OCI-M1 (cell line): ENCODE measurements around the gene RDX.

Experiments used
- DNase-seq: peaks from one replicate; lab custom pipeline; 2025; lab: John Stamatoyannopoulos, UW

Gene RDX

DNA sequence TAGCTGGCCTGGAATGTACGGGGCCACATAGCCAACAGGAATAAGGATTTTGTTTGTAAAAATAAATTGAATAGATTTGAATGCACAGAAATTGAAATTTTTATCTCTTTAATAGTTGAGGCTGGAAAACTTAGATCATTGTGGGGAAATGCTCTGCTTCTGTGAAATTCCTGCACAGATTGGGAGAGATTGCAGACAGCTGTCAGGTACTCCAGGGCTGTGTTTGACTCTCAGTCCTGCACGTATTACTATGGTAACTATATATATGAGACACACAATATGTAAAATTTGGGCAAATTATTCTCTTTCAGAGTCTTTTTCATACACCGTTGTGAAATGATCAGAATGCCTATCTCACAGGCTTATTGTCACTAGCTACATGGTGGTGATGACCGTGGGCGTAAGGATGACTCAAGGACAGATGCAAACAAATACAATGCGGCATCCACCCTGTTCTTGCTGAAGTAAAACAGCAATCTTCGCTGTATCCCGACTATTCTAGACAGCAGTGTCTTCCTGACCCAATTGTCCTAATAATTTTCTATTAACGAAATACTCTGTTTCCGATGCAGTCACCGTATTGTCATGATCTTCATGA lies 123.8 kb downstream of the RDX start:
- no peak for DNase-seq

DNA sequence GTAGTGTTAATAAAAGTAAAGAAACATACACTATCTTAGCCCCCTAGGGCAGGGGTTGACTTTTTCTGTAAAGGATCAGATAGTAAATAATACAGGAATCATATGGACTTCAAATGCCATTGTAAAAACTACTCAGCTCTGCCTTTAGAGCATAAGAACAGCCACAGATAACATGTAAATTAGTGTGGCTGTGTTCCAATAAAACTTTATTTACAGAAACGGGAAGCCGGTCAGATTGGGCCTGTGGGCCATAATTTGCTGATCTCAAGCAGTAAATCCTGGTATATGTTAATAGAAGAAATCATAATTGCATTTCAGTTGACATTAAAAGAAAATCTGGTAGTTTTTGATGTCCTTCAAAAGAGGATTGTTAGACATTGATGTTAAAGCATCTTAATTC lies 126.7 kb downstream of the RDX start:
- DNase-seq, result peak; percentile 49

DNA sequence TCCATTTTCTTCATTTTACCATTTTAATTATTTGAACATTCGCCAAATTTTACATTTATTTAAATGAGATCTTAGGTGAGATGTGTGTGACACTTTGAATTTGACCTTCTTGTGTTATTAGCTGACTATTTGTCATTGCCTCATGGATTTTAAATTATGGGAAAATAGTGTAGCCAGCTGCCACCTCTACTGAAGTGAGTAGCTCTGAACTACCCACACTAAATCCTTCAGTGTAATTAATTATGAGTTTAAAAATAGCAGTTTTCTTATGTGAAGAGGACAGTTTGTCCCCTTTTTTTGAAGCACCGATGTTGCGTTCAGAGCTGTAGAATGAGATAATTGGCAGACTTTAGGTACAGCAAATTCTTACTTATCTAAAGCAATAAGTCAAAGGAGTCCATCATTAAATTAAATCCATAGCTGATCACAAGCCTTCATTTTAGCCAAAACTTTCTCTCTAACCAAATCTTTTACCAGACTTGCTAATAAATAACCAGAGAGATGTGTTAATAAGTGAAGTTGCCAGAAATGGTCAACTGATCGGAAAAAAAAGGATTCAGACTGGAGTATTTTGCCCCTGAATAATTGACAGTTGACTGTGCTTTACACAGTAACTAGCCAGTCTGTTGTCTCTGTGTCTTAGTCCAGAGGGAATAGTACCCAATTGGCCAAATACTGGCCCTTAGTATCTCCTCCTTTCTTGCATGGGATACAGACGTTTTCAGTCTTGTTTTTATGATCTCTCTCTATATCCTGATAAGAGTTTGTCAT lies 128.2 kb downstream of the RDX start:
- no peak for DNase-seq

DNA sequence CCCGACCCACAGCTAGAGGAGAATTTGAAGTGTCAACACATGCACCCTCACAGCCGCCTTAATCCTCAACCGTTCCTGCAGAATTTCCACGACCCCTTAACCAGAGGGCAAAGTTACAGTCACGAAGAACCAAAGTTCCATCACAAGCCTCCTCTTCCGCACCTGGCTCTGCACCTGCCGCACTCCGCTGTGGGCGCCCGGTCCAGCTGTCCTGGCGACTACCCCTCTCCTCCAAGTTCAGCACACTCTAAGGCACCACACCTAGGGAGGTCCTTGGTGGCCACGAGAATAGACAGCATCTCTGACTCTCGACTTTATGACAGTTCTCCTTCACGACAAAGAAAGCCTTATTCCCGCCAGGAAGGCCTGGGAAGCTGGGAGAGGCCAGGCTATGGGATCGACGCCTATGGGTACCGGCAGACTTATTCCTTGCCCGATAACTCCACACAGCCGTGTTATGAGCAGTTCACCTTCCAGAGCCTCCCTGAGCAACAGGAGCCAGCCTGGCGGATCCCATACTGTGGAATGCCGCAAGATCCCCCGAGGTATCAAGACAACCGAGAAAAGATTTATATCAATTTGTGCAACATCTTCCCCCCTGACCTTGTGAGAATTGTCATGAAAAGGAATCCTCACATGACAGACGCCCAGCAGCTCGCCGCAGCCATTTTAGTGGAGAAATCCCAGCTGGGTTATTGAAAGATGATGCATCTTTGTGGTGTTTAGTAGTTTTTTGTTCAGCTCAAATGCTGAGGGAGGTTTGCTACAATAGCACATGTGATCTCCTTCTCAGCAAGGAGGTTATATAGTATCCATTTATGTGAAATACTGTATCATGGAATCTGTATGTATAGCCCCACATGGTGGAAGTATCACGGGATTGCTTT lies 131.1 kb downstream of the RDX start:
- DNase-seq, result no peak

DNA sequence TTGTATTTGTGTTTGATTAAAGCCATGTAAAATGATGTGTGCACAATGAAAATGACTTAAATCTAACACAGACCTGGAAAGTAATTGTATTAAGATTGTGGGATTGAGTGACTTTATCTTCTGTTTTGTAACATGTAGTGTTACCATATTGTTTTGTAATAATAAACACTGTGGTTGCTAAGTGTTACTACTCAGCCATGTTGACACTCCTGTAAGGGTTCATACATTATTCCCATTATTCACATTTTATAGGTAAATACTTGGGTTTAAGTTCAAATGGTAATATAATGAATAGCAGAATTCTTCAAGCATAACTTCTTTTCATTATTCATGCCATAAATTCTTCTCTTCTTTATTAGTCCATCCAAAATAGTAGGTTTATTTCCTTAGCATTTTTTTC lies 134.2 kb downstream of the RDX start:
- DNase-seq, result no peak

DNA sequence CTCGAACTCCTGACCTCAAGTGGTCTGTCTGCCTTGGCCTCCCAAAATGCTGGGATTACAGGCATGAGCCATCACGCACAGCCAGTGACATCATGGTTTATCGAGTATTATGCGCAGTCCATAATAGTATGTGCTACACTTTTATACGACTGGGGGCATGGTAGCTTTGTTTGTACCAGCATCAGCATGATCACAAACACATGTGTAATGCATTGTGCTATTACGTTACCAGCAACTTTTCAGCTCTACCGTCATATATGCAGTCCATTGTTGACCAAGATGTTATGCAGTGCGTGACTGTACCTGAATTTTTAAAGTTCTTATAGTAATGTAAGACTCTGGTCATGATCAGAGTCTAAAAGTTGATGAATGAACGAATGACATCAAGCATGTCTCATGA lies 135.4 kb downstream of the RDX start:
- DNase-seq, result no peak

DNA sequence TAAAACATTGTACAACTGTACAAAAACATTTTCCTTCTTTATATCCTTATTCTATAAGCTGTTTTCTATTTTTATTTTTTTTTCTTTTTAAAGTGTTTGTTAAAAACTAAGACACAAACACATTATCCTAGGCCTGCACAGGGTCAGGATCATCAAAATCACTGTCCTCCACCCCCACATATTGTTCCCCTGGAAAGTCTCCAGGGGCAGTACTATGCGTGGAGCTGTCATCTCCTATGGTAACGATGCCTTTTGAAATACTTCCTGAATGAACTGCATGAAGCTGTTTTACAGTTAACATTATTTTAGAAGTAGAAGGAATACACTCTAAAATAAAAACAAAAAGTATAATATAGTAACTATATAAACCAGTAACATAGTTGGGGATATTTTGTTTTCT lies 136.0 kb downstream of the RDX start:
- DNase-seq, result no peak

DNA sequence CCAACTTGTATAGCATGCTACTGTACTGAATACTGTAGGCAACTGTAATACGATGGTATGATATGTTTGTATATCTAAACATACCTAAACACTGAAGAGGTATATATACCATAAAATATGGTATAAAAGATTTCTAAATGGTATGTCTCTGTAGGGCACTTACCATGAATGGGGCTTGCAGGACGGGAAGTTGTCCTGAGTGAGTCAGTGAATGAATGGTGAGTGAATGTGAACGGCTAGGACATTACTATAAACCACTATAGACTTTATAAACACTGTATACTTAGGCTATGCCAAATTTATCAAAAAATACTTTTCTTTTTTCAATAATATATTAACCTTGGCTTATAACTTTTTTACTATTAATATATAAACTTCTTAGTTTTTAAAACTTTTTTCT lies 136.4 kb downstream of the RDX start:
- DNase-seq, result no peak

DNA sequence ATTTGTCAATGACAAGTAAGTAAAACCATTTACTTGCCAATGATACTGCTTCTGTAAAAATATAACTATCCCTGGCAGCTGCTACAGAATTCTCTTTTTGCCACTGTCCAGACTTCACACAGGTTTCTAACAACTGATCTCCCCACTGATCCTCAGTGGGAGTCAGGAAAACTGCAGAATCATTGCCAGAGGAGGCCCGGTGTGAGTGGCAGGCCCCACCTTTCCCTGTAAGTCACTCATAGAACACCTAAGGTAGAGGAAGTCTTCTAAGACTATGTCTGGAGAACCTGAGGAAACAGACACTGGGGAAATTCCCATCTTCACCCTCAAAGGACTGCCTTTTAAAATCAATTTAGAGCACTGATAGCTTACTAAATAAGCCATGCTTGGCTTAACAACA lies 136.9 kb downstream of the RDX start:
- no peak for DNase-seq

DNA sequence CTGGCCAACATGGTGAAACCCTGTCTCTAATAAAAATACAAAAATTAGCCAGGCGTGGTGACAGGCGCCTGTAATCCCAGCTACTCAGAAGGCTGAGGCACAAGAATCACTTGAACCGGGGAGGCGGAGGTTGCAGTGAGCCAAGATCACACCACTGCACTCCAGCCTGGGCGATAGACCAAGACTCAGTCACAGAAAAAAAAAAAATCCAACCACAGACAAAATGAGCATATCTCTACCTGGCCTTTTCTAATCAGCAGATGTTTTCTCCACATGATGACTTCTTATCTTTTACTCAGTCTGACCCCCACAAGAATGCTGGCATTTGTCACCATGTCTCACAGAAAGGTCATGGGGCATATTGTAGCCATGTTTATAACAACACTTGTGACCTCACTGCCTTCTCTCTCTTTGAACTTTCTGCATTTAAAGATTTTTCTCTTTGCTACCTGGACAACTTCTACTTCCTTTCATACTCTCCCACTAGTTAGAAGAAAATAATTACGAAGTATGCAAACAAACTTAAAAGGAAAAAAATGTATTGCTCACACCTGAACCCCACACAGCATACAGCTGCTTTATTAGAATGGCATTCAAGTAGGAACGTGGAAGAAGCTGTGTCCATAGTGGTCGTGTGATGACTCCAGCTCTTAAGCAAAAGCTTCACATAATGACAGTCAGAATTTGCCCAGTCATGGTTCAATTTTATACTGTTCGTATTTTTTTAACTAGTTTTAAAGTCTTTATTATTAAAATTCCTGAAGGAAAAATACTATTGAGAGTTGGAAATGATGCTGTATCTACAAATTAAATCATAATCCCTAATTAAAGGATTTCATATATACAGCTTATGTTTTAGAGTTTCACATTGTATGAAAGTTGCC lies 137.9 kb downstream of the RDX start:
- DNase-seq, result no peak

DNA sequence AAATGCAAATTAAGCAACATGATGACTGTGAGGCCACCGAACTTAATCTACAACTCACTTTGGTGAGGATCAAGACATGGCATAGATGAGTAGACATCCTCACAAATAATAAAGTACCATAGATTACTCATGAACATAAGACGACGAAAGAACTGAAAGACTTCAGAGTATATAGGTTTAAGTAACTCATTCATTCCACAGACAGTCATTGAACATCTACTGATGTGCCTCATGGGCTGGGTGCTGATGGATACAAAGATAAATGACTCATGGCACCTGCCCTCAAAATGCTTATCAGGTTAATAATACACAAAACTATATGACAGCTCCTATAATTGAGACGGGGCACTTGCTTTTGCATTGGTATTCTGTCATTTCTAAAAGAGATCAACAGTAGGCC lies 139.9 kb downstream of the RDX start:
- no peak for DNase-seq

DNA sequence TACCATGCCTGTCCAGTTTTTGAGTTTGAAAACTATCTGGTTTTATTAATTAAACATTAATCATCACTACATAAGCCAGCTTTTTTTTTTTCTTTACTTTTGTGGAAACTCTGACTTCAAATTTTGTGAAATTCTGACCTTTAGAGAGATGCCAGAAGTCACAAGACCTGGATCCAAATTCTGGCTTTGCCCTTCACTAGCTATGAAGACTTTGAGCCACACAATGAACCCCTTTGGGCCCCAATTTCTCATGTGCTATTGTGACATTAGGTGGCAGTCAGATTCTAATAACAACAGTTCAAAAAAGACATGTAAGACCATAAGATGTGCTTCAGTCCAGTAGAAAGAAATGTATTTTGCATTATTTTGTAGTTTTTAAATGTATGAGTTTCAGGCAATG lies 142.9 kb downstream of the RDX start:
- no peak for DNase-seq

DNA sequence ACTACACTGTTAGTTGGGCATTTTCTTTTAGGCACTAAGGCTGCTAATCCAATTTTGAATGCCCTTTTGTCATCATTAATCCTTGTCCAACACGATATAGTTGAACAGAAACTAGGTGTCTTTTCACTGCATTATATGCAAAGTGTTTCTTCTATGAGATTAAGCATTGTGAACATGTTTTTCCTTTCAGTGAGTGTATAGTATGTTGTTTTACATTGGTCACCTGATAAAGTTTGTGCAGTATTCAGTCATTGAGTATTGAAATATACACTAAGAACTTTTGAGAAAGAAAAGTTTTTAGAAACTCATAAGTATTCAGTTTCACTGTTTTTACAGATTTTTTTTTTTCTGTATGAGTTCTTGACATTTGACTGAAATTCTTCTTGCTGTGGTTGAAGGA lies 144.2 kb downstream of the RDX start:
- DNase-seq, result no peak

DNA sequence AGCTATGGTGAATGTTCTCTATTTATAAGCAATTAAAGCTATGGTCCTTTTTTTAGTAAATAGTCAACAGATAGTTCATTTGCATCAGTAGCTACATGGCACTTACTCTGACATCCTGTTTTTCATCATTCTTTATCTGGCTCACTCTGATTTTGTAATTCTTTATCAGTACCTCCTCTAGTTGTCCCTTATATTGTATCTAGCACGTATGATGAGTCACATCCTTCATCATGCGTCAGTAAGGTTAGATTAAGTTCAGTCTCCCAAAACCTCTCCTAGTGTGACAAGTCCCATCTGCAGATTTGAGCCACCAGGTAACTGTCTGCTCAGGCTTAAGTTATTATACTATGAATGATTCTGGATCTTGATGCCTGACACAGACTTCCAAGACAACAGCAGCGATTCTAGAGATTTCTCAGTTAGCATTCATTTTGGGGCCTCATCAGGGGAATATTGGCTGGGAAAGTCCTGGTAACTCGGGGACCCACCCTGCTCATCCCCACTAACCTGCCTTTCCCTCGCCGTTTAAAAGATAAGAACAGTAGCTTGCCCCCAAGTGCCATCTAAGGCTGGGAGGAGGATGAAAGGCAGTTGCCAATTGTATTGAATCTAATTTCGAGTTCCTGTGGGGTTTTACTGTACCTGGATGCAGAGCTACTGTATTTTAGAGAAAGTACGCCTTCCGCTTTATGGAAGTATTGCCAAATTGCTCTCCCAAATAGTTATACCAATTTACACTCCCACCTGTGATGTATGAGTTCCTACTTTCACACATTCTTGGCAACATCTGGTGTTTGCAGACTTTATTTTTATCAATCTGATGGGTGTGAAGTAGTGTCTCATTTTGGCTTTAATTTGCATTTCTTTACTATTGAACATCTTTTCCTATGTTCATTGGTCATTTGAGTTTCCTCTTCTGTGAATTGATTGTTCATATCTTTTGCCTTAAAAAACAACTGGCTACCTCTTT lies 147.4 kb downstream of the RDX start:
- DNase-seq, result peak; percentile 85

DNA sequence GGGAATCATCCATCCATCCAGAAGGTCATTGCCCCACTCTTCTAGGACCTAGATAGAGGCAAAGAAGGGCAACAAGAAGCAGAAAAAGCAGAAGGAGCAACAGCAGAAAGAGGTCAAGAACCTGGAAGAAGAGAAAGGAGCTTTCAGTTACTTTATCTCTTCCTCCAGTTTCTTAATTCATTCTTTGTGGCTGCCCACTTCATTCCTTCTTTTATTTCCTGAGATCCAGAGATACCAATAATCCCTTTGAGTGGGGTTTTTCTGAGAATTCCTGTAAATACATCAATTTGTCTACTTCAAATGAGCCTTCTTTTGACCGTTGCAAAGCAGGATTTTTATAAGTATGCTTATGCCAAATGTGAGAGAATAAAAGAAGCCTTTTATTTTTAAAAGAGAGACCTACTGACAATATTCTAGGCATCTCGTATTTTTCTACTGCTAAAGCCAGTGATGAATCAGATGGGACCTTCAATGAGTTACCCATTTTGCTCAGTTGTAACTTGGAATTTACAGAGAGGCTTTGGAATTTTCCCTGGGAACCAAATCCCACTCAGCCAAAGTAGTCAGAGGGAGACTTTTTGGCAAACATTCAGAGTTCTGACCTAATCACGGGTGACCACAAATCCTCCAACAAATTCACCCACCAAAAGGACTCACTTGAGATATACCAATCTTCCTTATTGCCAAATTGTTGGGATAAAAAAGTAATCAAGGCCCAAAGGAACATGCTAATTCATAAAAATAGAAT lies 148.3 kb downstream of the RDX start:
- DNase-seq, result peak; percentile 86

DNA sequence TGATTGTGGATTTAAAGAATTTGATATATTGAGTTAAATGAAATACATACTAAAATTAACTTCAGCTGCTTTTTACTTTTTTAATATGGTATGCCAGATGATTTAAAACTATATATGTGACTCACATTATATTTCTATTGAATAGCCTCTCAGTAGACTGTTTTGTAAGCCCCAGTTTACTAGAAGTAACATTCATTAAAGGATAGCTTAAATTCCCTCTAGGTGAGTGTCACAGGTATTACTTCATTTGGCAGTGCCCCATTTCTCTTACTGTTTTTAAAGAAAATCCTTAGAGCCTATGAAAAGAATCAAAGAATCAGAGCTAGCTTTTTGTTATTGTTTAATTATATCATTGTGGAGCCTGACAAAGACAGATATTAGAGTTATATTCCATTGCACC lies 154.6 kb downstream of the RDX start:
- DNase-seq, result no peak

DNA sequence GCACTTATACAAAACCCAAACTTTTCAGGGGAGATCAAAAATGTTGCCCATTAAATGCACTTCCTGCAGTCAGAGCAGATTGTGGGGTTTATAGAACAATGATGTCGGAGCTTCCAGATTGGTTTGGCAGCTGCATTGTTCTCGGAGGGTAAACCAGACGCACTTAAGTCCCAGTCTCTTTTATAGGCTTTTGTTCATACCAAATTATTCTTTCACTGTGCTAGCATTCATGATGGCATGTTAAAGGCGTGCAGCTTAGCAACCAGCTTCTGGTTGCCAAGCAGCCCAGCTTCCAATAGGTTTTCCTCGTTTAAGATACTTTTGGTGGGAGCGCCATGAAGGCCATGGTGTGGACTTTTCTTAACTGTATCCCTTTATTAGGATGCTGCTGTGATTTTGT lies 162.3 kb downstream of the RDX start:
- DNase-seq, result no peak

DNA sequence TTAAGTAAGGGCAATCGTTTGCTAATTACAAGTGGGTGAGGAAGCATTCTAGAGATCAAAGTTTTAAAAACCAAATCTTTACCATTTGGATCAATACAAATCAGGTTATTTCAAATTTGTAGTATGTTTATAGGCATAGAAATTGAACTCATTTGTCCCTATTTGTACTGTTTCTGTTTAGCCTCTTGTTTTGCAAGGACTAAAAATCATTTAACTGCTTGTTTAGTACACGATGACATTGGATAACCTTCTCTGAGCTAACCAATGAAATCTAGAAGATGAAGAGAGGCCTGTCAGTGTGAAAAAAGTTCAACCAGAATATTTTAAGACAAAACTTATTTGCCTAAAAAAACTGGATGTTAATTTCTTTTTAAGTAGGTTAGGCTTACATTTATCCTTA lies 163.3 kb downstream of the RDX start:
- DNase-seq, result no peak

DNA sequence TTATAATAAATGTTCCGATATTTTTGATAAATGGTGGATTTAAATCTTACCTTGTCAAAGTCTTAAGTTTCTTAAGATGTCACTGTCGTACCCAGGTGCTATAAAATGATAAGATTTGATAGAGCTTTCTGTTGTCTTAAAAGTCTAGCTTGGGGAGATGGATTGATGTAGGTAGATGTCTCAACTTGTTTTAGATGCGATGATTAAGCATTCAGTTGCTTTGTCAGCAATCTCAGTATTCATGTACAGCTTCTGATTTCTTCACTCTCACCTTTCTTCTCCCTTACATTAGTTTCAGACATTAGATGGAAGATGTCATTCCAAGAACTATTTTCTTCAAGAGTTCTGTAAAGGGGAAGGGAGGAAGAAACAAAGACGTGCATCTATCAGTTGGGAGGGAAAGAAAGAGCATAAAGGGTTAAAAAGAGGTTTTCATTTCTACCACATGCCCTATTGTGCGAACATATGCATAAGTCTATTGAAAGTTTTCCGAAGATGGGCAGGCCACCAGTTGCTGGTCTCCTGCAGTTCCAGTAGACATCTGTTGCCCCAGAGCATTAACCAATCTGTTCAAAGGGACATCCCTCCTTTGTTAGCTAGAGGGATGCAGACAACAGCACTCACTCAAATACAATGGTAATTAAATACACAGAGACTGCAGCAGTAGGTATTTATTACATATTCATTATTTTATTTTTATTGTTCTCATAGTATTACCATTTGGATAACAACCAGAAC lies 164.9 kb downstream of the RDX start:
- no peak for DNase-seq
